GM19438 (cell line): ENCODE data around the gene MS4A12.
"Not testable (repeated sequence)": the region's sequence is repeated elsewhere in the genome, so short reads cannot be mapped to it uniquely, and the experiment has no call there.

ENCODE experiments used
- ATAC-seq: cut with Tn5 transposase; IDR thresholded peaks from one replicate; pipeline ENCODE4 v1.9.1; 2021; ENCODE audit warnings: low read depth; ENCODE audit not compliant: unreplicated experiment

MS4A12 gene

GRCh38 chr11:60511393-60511792, 18.8 kb downstream of the MS4A12 start:
- ATAC-seq: no peak

DNA sequence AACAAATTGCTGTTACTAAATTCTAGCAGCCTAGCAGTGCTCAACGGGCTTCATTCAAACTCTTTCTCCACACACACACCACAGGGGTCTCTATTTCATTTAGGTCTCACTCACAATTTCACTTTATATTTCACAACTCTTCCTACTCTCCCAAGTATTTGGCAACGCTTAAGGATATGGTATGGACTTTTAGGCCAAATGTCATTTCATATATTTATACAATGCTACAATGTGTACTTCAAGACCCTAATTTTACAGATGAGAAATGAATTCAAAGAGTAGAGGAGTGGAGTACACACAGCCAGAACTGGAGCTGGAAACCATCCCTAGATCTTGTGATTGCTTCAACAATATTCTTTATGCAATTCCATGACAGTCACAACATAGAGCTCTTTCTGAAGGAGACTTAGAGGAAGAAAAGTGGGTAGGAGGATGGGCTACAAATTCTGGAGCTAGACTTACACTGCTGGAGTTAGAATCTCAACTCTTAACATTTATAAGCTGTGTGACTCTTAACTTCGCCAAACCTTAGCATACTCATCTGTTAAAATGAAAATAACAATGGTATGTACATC, 20.2 kb downstream of the MS4A12 start:
- ATAC-seq: no peak

DNA sequence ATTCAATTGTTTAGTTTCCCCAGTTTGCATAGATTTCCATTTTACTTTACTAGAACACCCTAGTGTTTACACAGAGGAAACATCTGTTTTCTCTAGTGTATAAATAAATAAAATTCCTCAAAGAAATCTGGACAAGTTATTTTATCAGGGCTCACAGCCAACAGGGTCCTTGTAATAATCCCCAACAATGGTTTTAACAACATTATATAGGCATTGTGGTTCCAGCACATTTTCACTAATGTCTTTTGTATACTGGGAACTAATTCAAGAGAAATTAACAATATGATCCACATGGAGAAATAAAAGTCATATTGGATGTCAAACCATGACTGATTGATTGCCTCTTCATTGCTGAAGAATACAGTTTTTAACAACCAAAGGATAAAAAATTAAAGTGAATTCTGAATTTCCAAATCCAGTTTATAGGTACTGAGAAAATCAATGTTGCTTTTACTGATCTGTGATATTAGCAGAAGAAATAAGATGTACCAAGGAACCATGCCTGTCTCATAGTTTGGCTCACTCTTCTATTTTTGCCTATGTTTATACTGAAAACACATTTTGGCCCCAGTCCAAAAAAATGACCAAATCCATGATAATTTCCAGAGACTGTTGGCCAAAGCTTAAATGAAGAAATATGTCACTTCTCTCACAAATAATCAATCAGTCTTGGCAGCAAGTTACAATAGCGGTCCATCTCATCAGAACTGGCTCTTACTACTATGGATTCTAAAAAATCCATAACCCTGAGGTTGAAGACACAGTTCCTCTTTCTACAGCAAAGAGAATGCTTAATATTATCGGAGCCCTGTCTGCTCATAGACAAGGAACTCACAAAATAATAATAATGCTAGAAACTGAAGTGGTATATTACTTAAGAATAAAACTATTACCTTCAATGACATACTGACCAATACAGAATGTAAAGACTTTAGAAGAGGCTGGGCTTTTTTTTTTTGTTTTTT, 21.2 kb downstream of the MS4A12 start:
- ATAC-seq: no peak

DNA sequence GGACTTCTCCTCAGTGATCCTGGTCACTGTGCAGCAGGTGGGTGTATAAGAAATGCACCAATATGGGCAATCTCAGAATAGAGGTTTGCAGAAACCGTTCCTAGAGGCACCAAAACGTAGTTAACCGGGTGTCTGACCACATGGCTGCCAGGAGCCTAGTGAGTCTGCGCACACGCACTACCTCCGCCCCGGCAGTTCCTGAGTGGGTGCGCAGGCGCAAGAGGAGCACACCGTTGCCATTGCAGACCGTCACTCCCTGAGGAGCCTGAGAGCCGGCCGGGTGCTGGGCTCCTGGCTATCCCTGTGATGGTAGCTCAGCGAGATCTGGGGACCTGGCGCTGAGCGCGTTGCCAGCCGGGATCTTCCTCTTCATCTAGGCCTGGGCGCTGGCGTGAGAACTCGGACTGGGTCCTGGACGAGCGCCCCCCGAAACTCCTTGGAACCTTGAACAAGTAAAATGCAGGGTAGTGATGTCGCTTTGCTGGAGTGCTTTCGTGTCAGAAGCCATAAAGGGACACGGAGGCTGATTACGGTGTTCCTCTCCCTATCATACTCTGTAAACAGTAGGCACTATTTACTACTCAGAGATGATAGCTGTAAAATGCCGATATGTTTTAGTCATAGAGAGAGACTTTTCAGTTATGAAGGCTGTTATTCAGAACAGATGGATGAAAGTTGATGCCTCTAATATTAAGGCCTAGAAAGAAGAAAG, 22.7 kb downstream of the MS4A12 start, which contains the start of gene MS4A13:
Gene MS4A13 (plus strand): TSS at position 249 of the 712 bp plus-strand sequence. CDS start 2,692 bp downstream, outside the sequence.
- ATAC-seq: no peak

- no peak for ATAC-seq
These were observed 35.9 kb downstream of the MS4A12 start for GRCh38 chr11:60528465-60528864.

DNA sequence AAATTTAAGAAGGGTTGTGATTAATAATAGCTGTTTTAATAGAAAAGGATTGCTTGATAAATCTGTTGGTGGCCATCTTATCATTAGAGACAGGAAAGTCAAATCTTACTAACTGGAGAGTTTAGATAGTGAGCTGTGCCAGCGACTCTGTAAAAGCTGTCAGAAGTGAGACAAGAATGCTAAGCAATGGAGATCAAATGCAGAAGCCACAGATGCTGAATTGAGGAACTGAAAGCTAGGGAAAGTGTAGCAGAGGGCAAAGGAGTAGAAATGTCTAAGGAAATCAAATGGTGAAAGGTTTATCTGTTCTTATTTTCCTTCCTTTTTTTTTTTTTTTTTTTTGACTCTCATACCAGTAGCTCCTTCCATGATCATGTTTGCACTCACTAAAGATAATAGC, 36.4 kb downstream of the MS4A12 start:
- no peak for ATAC-seq

DNA sequence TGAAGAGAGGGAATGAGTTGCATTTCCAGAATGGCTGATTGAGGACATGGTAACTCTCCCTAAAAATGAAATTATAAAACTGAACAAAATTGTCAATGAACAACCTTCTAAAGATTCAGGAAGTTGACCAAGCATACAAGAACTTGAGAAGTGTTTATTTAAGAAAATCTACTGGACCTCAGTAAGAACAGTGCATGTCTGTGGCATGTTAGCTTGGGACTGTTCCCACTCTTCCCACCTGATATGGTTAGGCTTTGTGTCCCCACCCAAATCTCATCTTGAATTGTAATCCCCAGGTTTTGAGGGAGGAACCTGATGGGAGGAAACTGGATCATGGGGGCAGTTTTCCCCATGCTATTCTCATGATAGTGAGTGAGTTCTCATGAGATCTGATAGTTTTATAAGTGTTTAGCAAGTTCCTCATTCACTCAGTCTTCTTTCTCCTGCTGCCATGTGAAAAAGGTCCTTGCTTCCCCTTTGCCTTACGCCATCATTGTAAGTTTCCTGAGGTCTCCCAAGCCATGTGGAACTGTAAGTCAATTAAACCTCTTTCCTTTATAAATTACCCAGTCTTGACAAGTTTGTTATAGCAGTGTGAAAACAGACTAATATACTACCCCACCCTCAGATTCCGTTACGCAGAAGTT, 38.0 kb downstream of the MS4A12 start:
- ATAC-seq: no peak

- not testable (repeated sequence) for ATAC-seq
These were observed 39.8 kb downstream of the MS4A12 start for GRCh38 chr11:60532383-60532782.

GRCh38 chr11:60538627-60539026, 46.0 kb downstream of the MS4A12 start:
- ATAC-seq: not testable (repeated sequence)

DNA sequence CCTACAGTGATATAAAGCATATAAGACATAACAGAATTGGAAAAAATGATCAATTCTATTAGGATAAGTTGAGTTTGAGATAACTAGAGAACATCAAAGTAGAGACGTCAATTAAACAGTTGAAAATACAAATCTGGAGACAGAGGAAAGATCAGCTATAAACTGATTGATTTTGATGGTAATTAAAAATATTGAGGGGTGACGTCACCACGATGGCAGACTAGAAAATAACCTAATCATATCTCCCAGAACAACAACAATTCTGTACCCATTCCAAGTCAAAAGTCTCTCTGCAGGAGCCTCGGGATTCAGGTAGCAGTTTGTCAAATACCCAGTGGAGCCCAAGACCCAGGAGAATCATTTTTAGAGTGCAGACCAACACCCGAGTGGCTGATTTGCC, 51.5 kb downstream of the MS4A12 start:
- ATAC-seq: no peak
